MM.1S (cell line): ENCODE data around the gene PTGES.
"Not testable (repeated sequence)": the region's sequence is repeated elsewhere in the genome, so short reads cannot be mapped to it uniquely, and the experiment has no call there.

ENCODE experiments used
- CTCF ChIP-seq: fragments of 300-600 bp; sonication (generic); IDR thresholded peaks from 2 replicates; pipeline ENCODE4 v1.5.1; 2016; ENCODE audit warnings: antibody characterized with exemption, low read length, mixed read lengths
- EZH2 ChIP-seq: fragments of 300-600 bp; sonication (generic); optimal IDR thresholded peaks from 2 replicates; pipeline ENCODE3; 2017; ENCODE audit warnings: low read depth, mild to moderate bottlenecking, antibody characterized with exemption, low read length, mixed read lengths
- EZH2phosphoT487 ChIP-seq: fragments of 300-600 bp; sonication (generic); IDR thresholded peaks from 2 replicates; pipeline ENCODE4 v1.6.1; 2018; ENCODE audit warnings: antibody characterized with exemption, low read length

DNA sequence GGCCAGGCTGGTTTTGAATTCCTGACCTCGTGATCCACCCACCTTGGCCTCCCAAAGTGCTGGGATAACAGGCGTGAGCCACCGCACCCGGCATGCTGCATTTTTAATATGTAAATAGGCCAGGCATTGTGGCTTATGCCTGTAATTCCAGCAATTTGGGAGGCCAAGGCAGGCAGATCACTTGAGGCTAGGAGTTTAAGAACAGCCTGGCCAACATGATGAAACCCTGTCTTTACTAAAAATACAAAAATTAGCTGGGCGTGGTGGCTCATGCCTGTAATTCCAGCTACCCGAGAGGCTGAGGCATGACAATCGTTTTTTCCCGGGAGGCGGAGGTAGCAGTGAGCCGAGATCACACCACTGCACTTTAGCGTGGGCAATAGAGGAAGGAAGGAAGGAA is 32.1 kb upstream of the PTGES start:
- TF ChIP-seq CTCF, EZH2, EZH2phosphoT487: not testable (repeated sequence)
